ENCODE data around the gene TTLL8.
"Not testable (repeated sequence)": the region's sequence is repeated elsewhere in the genome, so short reads cannot be mapped to it uniquely, and the experiment has no call there.

TTLL8 gene

DNA sequence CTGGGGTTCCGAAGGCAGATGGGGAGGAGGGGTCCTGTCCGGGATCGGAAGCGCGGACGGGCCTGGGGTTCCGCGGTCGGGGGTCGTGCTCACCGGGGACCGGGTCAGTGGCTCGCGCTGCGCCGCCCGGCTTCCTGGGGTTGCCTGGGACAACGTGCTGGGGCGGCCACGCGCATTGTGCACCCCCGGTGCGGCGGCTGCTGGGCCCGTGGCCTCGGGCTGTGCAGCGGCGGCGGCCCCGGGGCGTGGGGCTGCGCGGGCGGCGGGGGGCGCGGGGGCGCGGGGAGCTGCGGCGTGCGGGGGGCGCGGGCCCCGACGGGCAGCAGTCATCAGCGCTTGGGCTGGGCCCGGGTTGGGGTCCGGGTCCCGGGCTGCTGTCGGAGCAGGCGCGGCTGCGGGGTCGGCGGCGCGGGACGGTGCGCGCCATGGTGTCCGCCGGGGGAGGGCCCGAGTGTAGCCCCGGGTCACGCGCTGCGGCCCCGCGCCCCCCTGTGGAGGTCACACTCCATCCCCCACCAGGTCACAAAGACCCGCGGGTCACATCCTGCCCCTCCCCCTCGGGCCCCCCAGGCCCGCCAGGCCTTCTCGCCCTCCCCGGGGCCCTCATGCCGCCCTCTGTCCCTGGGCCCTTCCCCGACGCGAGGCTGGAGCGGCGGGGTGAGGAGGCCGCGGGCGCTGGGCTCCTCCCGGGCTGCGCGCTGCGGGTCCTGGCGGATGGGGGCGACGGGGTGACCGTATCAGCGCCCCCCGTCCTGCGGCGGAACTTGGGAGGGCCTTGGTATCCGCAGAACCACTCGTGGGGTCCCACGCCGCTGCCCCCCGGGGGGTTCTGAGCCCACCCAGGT, at the start of gene TTLL8:
Gene TTLL8, minus strand, starts transcription at position 238 of the 845 bp plus-strand sequence.
- FAIRE-seq: no peak

DNA sequence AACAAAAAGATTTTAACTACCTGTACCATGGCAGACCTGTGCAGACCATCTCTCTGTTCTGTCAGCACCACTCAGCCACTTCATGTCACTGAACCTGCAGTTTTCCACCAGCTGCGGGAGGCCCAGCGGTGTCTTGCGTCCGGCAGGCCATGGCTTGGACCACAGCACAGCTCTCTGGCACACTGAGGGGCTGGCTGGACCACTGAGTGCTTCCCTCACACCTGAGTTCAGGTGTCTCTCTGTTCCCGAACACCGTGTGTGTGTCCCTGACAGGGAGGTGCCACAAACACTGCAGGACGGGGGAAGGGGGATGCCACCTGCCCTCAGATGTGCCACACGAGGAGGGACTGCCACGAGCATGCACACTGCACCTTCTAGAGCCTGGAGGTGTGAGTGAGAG, 49.4 kb upstream of the TTLL8 start:
- no peak for FAIRE-seq

DNA sequence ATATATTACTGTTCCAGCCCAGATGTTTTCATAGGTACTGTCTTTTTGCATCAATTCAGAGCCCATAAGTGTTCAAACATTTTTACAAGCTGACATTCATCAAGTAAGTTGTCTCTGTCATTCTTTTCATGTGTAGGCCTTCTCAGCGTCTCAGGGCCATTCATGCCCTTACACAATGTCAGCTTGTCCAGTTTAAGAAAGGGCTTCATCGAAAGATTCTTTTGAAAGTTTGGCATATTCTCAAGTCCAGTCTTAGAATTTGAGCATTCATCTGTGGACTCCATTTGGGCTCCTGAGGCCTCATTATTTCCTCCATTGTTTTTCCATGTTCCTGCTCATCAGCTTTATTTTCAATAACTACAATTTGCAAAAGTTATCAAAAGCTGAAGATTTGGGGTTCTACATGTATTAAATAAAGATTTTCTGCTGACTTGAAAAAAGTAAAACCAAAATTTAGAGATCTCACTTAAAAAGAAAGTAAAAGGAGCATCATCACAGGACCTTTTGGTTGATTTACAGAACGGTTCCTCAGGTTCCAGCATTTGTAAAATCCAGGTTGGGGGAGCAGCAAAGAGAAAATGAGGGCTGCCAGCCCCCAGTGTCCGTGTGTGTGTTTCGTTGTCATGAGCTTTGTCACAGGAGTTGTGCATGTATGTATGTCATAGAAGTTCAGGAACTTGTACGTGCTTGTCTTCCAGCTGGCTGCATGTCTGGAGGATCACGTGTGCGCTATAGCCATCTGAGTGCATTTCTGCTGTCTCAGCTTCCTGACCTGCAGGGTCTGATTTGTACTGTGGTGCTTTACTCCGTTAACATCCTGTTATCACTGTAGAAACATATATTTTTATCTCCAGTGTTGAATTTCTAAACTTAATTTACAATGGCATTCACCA, 47.4 kb upstream of the TTLL8 start:
- FAIRE-seq: no peak

DNA sequence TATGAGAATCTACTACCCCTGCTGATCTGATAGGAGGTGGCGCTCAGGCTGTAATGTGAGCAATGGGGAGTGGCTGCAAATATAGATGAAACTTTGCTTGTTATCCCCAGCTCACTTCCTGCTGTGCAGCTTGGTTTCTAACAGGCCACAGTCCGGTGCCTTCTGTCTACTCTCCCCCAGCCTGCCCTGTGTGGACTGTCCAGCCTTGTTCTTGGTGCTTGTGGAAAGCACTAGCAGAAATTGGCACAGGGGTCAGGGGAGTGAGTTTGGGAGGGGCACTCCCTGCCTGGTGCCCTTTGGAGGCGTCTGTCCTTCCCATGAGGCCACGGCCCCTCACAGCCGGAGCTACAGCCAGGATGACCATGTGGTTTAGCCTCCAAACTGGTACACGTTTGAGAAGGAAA, 46.0 kb upstream of the TTLL8 start:
- FAIRE-seq: no peak

DNA sequence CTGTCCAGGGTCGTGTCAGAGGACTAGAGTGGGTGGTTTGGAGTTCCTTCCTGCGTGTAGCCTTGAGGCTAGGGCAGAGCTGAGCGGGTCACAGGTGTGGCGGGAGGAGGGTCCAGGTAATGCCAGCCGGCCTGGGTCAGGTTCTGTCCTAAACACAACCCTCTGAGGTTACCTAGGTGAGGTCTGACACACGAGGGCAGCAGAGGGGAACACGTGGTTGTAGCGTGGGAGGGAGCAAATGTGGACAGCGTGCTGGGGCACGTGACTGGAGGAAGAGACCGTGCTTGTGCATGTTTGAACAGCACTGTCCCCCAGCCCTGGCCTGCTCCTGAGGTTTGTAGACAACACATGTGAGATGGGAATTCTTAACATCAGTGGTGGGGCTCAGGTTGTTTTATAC, 44.8 kb upstream of the TTLL8 start:
- no peak for FAIRE-seq

DNA sequence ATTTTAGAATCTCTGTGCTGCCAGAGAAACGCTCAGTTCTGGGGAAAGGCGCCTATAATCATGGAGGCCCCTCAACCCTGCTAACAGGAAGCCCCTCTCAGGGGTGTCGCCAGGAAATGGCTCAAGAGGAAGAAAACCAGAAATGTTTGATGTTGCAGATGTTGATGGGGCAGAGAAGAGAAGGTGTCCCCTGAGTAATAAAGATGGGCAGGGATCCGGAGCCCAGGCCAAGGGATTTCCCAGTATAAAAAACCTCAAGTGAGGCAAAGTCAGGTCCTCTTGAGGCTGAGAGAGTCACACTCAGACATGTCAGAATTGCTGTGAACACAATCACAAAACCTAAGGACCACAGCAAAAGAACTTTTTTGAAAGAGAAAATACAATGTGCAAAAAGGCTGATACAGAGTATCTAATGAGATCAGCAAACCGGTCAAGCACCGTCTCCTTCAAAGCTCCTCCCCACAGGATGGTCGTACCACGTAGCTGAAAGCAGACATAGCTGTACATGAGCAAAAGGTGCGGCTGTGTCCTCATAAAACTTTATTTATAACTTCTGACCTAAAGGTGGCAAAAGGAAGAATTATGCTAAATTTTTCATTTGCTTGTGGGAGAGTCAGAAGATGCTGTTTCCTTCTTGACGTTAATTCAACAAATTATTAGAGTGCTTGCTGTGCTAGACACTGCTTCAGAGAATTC, 43.9 kb upstream of the TTLL8 start:
- no peak for FAIRE-seq

DNA sequence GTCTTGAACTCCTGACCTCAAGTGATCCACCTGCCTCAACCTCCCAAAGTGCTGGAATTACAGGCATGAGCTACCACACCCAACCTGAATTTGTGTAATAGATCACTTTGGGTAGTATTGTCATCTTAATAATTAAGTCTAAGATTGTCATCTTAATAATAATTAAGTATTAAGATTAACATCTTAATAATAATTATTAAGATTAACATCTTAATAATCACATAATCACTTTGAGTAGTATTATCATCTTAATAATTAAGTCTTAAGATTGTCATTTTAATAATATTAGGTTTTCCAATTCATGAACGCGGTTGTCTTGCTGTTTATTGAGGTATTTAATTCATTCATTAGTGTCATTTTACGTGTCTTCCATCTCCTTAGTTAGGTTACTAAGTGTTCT, 40.0 kb upstream of the TTLL8 start:
- peak; percentile 77 for FAIRE-seq

DNA sequence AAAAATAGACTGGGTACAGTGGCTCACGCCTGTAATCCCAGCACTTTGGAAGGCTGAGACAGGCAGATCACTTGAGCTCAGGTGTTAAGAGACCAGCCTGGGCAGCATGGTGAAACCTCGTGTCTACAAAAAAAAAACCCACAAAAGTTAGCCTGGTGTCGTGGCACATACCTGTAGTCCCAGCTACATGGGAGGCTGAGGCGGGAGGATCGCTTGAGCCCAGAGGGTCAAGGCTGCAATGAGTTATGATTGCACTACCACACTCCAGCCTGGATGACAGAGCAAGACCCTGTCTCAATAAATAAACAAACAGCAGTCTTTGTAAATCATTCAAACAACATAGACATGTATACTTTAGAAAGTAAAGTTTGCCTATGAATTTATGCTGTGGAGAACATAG, 34.2 kb upstream of the TTLL8 start:
- FAIRE-seq: no peak

DNA sequence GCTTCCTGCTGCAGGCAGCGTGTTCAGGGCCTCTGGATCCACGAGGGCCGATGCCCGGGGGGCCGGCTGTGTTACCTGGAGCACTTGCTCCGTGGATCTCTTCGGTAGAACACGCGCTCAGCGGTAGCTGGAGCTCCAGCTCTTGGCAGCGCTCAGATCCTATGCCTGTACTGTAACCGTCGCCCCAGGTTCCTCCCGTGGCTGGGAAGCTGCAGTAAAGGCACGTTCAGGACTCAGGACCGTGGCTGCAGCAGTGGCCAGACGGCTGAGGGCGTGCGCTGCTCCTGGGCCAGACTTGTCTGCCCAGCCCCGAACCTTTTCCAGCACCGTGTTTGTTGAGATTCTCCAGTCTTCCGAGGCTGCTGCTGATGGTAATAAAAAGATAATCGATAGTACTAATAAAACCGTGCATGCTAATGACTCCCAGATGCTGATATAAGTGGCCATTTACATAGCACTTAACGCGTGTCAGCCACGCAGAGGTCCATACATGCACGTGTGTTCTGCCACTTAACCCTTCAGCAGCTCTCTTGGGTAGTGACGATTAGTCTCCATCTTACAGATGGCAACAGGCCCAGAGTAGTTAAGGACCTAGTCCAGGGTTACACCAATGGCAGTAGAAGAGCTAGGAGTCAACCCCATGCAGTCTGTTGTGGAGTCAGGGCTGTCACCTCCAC, 33.1 kb upstream of the TTLL8 start:
- no peak for FAIRE-seq

DNA sequence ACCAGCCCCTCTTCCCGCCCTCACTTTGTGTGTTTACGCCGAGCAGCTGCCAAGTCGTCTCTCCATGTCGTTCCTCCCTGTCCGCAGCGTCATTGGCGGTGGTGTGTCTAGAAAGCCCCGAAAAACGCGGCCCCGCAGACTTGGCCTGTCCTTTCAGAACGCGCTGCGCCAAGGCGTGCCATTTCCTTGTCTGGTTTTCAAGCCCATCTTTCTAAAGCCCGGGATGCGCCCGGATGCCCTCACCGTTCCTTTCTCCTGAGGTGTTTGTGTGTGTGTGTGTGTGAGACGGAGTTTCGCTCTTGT, 32.3 kb upstream of the TTLL8 start:
- no peak for FAIRE-seq

DNA sequence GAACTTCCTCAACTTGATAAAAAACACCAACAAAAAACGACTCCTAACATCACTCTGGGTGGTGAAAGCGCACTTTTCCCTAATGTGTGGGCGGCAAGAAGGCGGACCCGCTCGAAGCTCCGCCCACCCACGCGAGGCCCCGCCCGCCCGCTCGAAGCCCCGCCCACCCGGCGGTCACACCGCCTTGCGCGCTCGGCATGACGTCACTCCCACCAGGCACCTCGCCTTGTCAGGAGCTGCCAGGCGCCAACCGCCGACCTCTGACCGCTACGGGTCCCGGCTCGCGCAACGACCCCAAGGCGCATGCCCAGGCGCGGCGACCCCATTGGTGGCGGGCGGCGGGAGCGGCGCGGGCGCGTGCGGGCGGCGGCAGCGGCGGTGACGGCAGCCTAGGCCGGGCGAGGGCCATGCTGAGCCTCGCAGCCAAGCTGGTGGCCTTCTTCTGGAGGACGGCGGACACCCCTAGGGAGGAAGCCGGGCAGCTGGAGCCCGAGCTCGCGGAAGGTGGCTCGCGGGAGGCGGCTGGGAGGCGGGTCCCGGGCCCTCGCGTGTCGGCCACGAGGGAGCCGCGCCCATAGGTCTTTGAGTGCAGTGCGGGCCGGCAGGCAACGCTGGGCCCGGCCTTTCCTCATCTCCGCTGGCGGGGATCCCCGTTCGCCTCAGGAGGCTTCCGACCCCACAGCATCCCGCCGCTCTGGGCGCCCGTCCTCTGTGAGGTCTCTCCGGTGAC, 31.7 kb upstream of the TTLL8 start, which contains the start of gene MOV10L1:
Gene MOV10L1, plus strand, starts transcription at position 325 of the 730 bp plus-strand sequence. Its CDS starts 83 bp downstream, at position 408.
- no peak for FAIRE-seq

DNA sequence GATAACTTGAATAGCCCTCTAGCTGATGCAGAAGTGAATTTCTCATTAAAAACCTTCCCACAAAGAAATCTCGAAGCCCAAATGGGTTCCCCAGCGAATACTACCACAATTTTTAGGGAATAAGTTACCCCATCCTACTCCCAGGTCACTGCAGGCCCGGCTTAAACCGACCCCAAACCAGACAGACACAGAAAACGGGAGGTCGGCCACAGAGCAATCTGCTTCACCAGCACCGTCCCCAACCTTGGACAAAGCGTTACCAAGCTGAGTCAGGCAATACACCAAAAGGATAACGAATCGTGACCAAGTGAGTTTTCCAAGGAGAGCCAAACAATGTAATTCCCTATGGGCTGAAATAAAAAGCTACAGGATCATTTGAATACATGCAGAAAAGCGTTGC, 31.1 kb upstream of the TTLL8 start:
- no peak for FAIRE-seq

DNA sequence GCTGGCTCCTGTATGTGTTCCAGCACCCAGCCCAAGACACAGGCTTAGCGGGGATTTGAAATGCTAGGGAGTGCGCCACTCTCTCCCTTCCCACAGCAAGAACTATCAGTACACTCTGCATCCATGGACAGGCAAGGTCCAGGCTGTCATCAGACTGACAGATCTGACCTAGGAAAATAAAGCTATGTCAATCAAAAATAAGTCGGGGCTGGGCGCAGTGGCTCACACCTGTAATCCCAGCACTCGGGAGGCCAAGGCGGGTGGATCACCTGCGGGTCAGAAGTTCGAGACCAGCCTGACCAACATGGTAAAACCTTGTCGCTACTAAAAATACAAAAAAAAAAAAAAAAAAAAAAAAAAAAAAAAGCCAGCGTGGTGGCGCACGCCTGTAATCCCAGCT, 30.0 kb upstream of the TTLL8 start:
- FAIRE-seq: no peak

DNA sequence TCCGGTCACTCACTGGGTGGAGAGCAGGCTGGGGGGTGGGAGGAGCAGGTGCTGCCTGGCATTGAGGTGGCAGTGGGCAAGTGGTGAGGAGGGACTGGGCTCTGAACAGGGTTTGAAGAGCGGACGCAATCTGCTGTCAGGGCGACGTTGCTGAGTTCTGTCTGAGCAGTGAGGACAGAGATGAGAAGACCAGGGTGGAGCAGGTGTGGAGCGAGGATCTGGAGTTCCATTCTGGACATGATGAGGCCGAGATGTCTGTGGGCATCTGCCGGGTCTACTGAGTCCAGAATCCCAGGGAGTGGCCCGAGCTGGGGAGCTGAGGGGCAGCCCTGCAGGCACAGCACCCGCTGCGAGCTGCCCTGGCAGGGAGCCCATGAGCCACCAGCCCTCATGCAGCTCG, 29.5 kb upstream of the TTLL8 start:
- no peak for FAIRE-seq

DNA sequence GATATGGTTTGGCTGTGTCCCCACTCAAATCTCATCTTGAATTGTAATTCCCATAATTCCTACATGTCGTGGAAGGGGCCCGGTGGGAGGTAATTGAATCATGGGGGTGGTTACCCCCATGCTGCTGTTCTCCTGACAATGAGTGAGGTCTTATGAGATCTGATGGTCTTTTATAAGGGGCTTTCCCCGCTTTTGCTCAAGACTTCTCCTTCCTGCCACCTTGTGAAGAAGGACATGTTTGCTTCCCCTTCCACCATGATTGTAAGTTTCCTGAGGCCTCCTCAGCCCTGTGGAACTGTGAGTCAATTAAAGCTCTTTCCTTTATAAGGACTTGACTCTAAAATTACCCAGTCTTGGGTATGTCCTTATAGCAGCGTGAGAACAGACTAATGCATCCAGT, 28.9 kb upstream of the TTLL8 start:
- not testable (repeated sequence) for FAIRE-seq

DNA sequence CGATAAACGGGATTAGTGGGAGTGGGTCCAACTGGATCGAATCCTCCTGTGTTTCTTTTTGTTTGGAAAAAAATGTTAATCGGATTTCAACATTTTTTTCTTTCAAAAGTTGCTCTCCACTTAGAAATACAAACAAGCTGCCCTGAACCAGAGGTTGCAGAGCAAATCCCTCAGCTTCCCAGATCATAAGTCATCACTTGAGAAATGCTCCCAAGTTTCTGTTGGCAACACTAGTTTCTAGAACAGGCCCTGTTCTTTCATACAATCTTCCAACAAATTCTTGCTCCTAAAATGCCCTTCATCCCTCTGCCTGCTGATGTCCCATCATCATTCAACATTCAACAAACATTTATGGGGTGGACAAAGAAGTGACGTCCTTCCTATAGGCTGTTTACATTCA, 28.4 kb upstream of the TTLL8 start:
- FAIRE-seq: no peak

DNA sequence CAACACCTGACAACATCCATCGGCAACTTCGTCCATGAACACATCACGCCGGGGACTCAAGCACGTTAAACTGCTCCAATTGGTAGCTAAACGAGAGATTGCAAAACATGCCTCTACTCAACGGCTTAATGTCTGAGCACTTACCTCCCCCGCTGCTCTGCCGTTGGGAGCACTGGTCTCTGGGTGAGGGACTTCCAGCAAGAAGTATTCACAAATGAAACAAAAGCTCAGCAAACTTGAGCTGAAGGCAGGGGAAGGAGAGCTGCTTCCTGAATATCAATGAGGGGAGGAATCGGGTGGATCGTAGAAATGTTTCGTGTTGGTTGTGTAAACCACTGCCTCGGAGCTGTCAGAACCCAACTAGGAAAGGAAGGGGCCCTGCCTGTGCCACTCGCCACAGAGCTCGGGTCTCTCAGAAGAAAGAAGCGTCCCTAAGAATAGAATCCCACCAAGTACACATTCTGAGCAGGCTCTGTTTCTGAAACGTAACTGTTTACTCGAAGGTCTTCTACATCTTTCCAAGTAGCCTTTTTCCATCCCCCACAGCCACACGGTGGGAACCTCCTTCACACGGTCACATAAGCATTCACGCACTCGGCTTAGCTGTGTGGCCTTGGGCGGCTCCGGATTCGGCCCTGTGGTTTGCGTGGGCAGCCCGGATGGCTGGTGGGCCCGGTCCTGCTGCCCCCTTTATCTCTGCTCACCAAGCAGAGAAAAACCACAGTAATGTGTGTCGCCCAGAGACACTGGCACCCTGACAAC, 27.3 kb upstream of the TTLL8 start, which contains the start of gene MLC1:
Gene MLC1, minus strand, starts transcription at position 216 of the 762 bp plus-strand sequence. CDS start 524 bp downstream, outside the sequence.
- no peak for FAIRE-seq

DNA sequence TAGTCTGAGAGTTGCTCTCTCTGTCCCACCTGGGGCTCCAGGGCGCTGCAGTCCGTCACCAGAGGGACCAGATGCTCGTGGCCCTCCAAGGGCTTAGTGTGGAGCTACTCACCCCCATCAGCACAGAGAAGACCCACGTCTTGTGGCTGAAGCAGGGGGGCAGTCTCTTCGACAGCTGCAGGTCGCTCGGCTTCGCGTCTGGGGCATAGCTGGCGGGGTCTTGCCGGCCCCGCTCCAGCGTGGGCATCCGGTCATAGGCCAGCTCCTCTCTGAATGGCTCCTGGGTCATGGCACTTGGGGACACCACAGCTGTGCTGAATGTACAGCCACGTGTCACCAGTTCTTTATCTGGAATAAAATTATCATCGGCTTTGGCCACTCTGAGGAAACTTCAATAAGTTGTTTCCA, 26.5 kb upstream of the TTLL8 start:
- FAIRE-seq: no peak

DNA sequence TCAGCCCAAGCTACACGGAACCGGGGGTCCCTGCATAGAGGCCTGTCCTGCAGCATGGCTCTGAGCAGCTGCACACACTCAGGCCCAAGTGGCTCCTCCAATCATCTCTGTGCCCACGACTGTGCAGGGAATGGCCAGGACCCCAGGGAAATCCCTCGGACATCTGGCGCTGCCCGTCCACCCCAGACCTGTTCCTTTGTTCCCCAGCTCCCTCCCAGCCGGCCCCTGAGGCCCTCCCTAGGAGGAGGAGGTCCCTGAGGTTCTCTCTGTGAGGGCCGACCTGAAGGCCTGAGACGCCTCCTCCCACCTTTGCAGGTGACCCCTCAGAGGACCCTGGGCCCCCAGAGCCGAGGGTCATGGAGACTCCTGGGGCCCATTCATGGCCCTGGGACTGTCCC, 26.0 kb upstream of the TTLL8 start:
- FAIRE-seq: no peak

DNA sequence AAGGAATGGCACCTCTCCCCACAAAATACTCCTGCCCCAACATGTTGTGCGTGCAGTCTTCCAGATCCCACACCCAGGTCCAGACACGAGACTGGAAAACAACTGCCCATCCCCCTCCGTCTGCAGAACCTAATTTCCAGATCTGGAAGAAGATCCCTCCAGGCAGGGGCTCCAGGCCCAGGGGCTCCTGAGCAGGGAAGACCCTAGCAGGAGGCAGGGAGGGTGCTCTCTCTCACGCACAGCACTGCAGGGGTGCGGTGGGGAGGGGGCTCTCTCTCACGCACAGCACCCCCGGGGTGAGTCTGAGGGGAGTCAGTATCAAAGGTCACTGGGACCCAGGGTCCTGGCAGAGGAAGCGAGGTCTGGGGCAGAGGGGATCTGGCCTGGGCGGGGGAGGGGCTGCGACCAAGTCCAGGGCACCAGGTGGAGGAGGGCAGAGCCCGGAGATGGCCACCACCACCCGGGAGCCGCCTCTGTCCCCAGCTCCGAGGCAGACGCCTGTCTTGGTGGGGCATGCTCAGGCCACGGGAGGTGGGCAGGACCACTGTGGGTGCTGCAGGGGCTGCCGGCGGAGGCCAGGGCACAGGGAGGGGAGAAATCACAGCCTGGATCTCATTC, 25.5 kb upstream of the TTLL8 start:
- FAIRE-seq: no peak

DNA sequence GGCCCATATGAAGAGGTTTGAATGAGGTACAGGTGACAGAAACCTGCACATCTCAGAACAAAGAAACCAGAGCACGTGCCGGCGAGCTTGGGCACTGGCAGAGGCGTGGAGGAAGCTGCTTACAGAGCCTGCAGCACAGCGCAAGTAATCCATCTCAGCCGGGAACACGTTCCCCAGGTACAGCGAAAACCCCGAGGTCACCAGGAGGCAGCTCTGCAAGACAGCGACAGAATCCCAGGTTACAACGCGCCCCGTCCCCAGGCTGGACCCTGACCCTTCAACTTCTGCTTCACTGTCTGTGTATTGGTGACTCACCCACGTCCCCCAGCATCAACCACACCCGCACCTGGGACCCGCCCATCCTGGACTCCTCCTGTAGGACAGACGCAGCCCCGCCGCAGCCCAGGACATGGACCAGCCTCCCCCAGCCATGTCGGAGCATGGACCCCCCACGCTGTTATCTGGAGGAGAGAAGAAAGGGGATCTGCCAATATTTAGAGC, 24.9 kb upstream of the TTLL8 start:
- no peak for FAIRE-seq

All from G401.6 (cell line).